DMS53 (cell line): ENCODE measurements around the gene SMIM38.

Source experiments
- DNase-seq: peaks from one replicate; lab custom pipeline; 2025; lab: John Stamatoyannopoulos, UW

The SMIM38 gene

GRCh38 chr11:69180726-69181125, 25.0 kb downstream of the SMIM38 start:
- DNase-seq, result no peak

GRCh38 chr11:69183613-69184012, 27.9 kb downstream of the SMIM38 start:
- DNase-seq, result no peak

GRCh38 chr11:69186316-69187260, 30.9 kb downstream of the SMIM38 start:
- DNase-seq, result no peak

GRCh38 chr11:69187540-69188065, 31.9 kb downstream of the SMIM38 start:
- DNase-seq, result no peak

- DNase-seq, result no peak
Observed at GRCh38 chr11:69189059-69189458, 33.3 kb downstream of the SMIM38 start.

- DNase-seq, result no peak
Observed at GRCh38 chr11:69190796-69191536, 35.2 kb downstream of the SMIM38 start.

GRCh38 chr11:69192301-69192721, 36.6 kb downstream of the SMIM38 start:
- no peak for DNase-seq

- DNase-seq, result no peak
Observed at GRCh38 chr11:69193151-69193550, 37.4 kb downstream of the SMIM38 start.

- DNase-seq, result no peak
Observed at GRCh38 chr11:69193629-69194028, 37.9 kb downstream of the SMIM38 start.

- no peak for DNase-seq
Observed at GRCh38 chr11:69194396-69194795, 38.7 kb downstream of the SMIM38 start.

GRCh38 chr11:69194956-69195355, 39.2 kb downstream of the SMIM38 start:
- no peak for DNase-seq

GRCh38 chr11:69195824-69196782, 40.4 kb downstream of the SMIM38 start:
- DNase-seq, result no peak

GRCh38 chr11:69196783-69197169, 41.0 kb downstream of the SMIM38 start:
- DNase-seq, result no peak

- no peak for DNase-seq
Observed at GRCh38 chr11:69198891-69199582, 43.3 kb downstream of the SMIM38 start.

- DNase-seq, result no peak
Observed at GRCh38 chr11:69199583-69200315, 44.0 kb downstream of the SMIM38 start.

- no peak for DNase-seq
Observed at GRCh38 chr11:69200331-69201065, 44.8 kb downstream of the SMIM38 start.

GRCh38 chr11:69201066-69201365, 45.3 kb downstream of the SMIM38 start:
- no peak for DNase-seq

GRCh38 chr11:69201764-69202370, 46.1 kb downstream of the SMIM38 start:
- no peak for DNase-seq

GRCh38 chr11:69202511-69203221, 46.9 kb downstream of the SMIM38 start:
- DNase-seq, result no peak
